ENCODE results near the gene KRTAP6-1. TPM values are rescaled to one million over a fixed set of nuclear protein-coding genes. Genes with fewer than 3 reads are reported as not detected.

Gene KRTAP6-1
- total RNA-seq, 1 donor: not detected

- no peak for TF ChIP-seq CTCF (IDR thresholded peaks at IDR 0.05; ENCODE audit: insufficient read depth, low read depth, low read length)
- no peak for DNase-seq (ENCODE audit: low read depth)
- no peak overlapping the region for H3K4me3 ChIP-seq (ENCODE audit: low read depth, low read length)
These were observed 1.5 kb upstream of the KRTAP6-1 start for GRCh38 chr21:30615199-30615598.

- H3K4me3 ChIP-seq (ENCODE audit: low read depth, low read length): no peak overlapping the region
- no peak for DNase-seq (ENCODE audit: low read depth)
- no peak for TF ChIP-seq CTCF (IDR thresholded peaks at IDR 0.05; ENCODE audit: insufficient read depth, low read depth, low read length)
These were observed 1.6 kb downstream of the KRTAP6-1 start for GRCh38 chr21:30612132-30612531.

GRCh38 chr21:30605968-30606367 lies 7.8 kb downstream of the KRTAP6-1 start:
- TF ChIP-seq CTCF (IDR thresholded peaks at IDR 0.05; ENCODE audit: insufficient read depth, low read depth, low read length): no peak
- DNase-seq (ENCODE audit: low read depth): no peak
- no peak overlapping the region for H3K4me3 ChIP-seq (ENCODE audit: low read depth, low read length)

- no peak for TF ChIP-seq CTCF (IDR thresholded peaks at IDR 0.05; ENCODE audit: insufficient read depth, low read depth, low read length)
- no peak for DNase-seq (ENCODE audit: low read depth)
These were observed 12.9 kb downstream of the KRTAP6-1 start, which contains the start of gene KRTAP22-1 for GRCh38 chr21:30600787-30601186. KRTAP22-1 (plus strand) TSS chr21:30601087.

GRCh38 chr21:30598802-30599201 lies 14.9 kb downstream of the KRTAP6-1 start, which contains the start of gene KRTAP6-2:
KRTAP6-2 (minus strand) TSS chr21:30598902; CDS start chr21:30598874, 28 bp downstream.
- TF ChIP-seq CTCF (IDR thresholded peaks at IDR 0.05; ENCODE audit: insufficient read depth, low read depth, low read length): no peak
- DNase-seq (ENCODE audit: low read depth): no peak

More at GRCh38 chr21:30600787-30601186, 12.9 kb downstream of the KRTAP6-1 start, which contains the start of gene KRTAP22-1:
- no peak within 1 kb of the TSS for H3K4me3 ChIP-seq (ENCODE audit: low read depth, low read length)

GRCh38 chr21:30592140-30592539 lies 21.6 kb downstream of the KRTAP6-1 start, which contains the start of gene KRTAP6-3:
KRTAP6-3 (plus strand) TSS chr21:30592440; CDS start chr21:30592446, 6 bp downstream.
- TF ChIP-seq CTCF (IDR thresholded peaks at IDR 0.05; ENCODE audit: insufficient read depth, low read depth, low read length): no peak
- no peak within 1 kb of the TSS for H3K4me3 ChIP-seq (ENCODE audit: low read depth, low read length)
- no peak for DNase-seq (ENCODE audit: low read depth)

More at GRCh38 chr21:30598802-30599201, 14.9 kb downstream of the KRTAP6-1 start, which contains the start of gene KRTAP6-2:
- no peak within 1 kb of the TSS for H3K4me3 ChIP-seq (ENCODE audit: low read depth, low read length)

- H3K4me3 ChIP-seq (ENCODE audit: low read depth, low read length): no peak within 1 kb of the TSS
- no peak for TF ChIP-seq CTCF (IDR thresholded peaks at IDR 0.05; ENCODE audit: insufficient read depth, low read depth, low read length)
- no peak for DNase-seq (ENCODE audit: low read depth)
These were observed 23.4 kb downstream of the KRTAP6-1 start, which contains the start of gene KRTAP22-2 for GRCh38 chr21:30590297-30590696. KRTAP22-2 (minus strand) TSS chr21:30590397.
